Right atrium auricular region (tissue), 2 donors: ENCODE data around the gene LDLRAD3. TPM values are rescaled to one million over a fixed set of nuclear protein-coding genes. Genes with fewer than 3 reads are reported as not detected.

ENCODE experiments used
- DNase-seq: peaks from one replicate; pipeline ENCODE4 v3.0.0-alpha.2; 2019; ENCODE audit warnings: low spot score
- H3K27ac ChIP-seq, 2 donors: fragments of 200-600 bp; sonication (generic); 1 replicate in 1 of 2; 2 replicates in 1 of 2; pipeline ENCODE4 v1.5.1; 2016 to 2019
- H3K27me3 ChIP-seq, 2 donors: fragments of 200-600 bp; sonication (generic); one replicate each; pipeline versions ENCODE4 v1.5.1 to v1.6.0; 2017 to 2019
- H3K36me3 ChIP-seq: fragments of 200-600 bp; sonication (generic); one replicate; pipeline ENCODE4 v1.5.1; 2016
- H3K4me1 ChIP-seq, 2 donors: fragments of 200-600 bp; sonication (generic); one replicate each; pipeline versions ENCODE4 v1.5.1 to v1.6.0; 2017 to 2019
- H3K4me3 ChIP-seq, 2 donors: fragments of 200-600 bp; sonication (generic); 1 replicate in 1 of 2; 2 replicates in 1 of 2; pipeline ENCODE4 v1.5.1; 2017 to 2019; ENCODE audit warnings: mild to moderate bottlenecking in 1 of 2, moderate library complexity in 1 of 2
- H3K9me3 ChIP-seq, 2 donors: fragments of 200-600 bp; sonication (generic); one replicate each; pipeline ENCODE4 v1.5.1; 2019
- total RNA-seq, 2 donors: library from RNA; depleted of rRNA; stranded (reverse); fragments of >200 nt; gene quantifications; one replicate each; pipeline ENCODE4 v1.1.0, GENCODE V29; 2016
- TF ChIP-seq, protein P1 (sequence below), 2 donors: fragments of 200-600 bp; sonication (generic); IDR thresholded peaks; one replicate each; pipeline ENCODE4 v1.5.1; 2019; ENCODE audit warnings: antibody characterized with exemption in 2 of 2

Gene LDLRAD3
- total RNA-seq, 2 donors from 2014 or later: 3.6 to 7.0 TPM

DNA sequence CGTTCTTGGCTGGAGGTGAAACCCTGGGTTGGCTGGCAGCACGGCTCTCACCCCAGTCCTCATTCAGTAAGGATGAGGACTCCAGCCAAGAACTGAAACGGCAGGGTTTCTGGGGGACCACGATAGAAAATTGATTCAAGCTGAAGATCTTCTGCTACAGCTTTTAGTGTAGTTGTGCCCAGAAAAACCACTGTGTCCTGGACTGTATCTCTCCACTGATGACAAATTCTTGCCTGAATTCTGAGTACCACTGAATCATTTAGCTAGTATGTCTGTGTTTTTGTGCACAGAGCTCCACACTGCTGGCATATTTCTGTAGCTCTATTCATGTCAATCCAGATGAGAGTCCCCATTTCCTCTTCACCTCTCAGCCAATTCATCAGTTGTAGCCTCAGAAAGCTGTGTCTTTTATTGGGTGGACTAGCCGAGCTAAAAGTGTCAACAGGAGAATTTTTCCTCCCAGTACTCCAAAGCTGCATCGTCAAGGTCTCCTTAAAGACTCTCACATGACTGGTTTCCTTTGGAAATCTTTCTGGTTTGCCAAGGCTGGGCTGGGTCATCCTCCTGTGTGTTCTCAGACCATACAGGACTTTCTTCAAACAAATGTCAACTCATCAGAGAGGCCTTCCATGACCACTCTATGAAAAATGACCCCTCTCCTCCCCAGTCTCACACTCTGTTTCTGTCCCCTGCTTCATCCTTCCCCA, 144.6 kb downstream of the LDLRAD3 start:
- Histone ChIP-seq H3K27ac (peak overlapping the region in 1 of 2 donors; percentile 3), H3K4me3 (no peak overlapping the region), H3K4me1 (no peaks in the 10 kb centered on the region), H3K9me3 (peaks cover 0 to 20% of the 10 kb centered on the region in 2 donors), H3K27me3 (no peaks in the 10 kb centered on the region), H3K36me3 (no peaks in the 10 kb centered on the region)
- TF ChIP-seq, protein P1, sequence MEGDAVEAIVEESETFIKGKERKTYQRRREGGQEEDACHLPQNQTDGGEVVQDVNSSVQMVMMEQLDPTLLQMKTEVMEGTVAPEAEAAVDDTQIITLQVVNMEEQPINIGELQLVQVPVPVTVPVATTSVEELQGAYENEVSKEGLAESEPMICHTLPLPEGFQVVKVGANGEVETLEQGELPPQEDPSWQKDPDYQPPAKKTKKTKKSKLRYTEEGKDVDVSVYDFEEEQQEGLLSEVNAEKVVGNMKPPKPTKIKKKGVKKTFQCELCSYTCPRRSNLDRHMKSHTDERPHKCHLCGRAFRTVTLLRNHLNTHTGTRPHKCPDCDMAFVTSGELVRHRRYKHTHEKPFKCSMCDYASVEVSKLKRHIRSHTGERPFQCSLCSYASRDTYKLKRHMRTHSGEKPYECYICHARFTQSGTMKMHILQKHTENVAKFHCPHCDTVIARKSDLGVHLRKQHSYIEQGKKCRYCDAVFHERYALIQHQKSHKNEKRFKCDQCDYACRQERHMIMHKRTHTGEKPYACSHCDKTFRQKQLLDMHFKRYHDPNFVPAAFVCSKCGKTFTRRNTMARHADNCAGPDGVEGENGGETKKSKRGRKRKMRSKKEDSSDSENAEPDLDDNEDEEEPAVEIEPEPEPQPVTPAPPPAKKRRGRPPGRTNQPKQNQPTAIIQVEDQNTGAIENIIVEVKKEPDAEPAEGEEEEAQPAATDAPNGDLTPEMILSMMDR (IDR thresholded peaks at IDR 0.05): no peak
- no peak for DNase-seq

DNA sequence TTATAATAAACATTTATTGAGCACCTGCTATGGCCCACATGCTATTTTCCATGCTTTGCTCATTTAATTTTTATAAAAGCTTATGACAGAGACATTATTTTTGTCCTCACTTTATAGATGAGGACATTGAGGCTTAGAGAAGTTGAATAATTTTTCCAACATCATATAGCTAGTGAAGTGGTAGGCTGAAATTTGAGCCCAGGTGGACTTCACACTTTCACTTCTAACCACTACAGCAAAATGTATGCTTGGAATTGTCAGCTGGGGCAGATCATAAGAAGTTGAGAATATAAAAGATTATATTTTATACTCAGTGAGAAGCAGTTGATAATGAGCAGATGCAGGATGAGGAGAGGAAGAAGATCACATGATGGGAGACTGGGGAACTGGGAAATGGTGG, 146.1 kb downstream of the LDLRAD3 start:
- no peaks in the 10 kb centered on the region for H3K4me1 ChIP-seq
- H3K9me3 ChIP-seq: peaks cover 0 to 21% of the 10 kb centered on the region in 2 donors
- H3K27ac ChIP-seq: no peak overlapping the region
- no peaks in the 10 kb centered on the region for H3K27me3 ChIP-seq
- no peak overlapping the region for H3K4me3 ChIP-seq
- no peaks in the 10 kb centered on the region for H3K36me3 ChIP-seq
- TF ChIP-seq, protein P1 (IDR thresholded peaks at IDR 0.05): no peak
- no peak for DNase-seq

DNA sequence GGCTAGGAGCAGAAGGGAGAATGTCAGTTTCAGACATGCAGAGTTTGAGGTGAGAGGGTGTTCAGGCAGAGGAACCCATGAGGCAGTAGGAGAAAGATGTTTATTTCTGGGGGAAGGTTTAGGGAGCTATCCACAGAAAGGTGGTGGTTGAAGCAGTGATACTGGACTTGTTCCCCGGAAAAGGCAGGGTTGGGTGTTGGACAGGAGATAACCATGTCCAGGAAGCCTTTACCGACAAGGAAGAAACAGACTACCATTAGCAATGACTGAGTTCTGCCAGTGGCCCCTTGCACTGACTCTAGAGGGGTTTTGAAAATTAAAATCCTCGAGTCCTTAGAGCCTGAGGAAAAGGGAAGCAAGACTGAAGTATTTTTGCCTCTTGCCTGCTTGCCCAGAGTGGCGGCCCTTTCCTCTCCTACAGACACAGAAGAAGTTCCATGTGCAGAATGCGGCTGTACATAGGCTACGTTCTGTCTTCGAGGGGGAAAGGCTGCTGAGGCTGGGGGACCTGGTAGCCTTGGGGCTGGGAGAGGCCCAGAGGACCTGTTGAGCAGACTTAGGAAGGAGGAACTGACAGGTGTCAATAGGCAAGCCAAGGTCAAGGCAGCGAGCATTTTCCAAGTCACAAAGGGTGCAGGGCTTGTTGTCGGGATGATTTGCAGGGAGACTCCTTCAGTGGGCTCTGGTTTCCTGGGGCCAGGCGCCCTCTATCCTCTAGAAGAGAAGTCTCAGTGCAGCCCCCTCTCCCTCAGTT, 146.7 kb downstream of the LDLRAD3 start:
- DNase-seq: no peak
- H3K27me3 ChIP-seq: no peaks in the 10 kb centered on the region
- no peak overlapping the region for H3K4me3 ChIP-seq
- peaks cover 0 to 15% of the 10 kb centered on the region in 2 donors for H3K9me3 ChIP-seq
- no peak overlapping the region for H3K27ac ChIP-seq
- H3K36me3 ChIP-seq: no peaks in the 10 kb centered on the region
- TF ChIP-seq, protein P1 (IDR thresholded peaks at IDR 0.05): no peak
- no peaks in the 10 kb centered on the region for H3K4me1 ChIP-seq

DNA sequence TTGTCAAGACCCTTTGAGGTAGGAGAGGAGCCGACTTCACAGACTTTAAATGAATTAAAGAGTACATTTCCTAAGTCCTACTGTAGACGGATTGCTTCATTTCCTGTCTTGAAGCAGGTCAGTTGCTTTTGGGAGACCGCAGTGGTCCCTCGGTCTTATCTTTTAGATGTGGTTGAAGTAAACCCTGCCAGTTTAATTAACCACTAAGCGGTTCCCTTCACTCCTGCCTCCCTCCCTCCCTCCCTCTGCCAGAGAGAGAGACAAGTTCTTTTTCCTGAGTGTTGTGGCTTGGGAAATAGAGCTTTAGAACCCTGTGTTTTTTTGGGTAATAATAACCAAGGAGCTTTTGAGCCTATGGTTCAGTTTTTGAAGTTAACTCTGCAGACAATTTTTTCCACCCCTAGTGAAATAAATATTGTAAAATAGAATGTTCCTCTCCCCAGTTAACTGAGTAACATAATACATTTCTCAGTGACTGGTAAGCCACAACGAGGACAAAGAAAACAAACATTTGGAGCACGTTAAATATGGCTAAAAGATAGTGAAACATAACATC, 147.5 kb downstream of the LDLRAD3 start:
- no peaks in the 10 kb centered on the region for H3K27me3 ChIP-seq
- no peak for DNase-seq
- H3K36me3 ChIP-seq: no peaks in the 10 kb centered on the region
- no peaks in the 10 kb centered on the region for H3K4me1 ChIP-seq
- H3K9me3 ChIP-seq: peaks cover 0 to 13% of the 10 kb centered on the region in 2 donors
- no peak overlapping the region for H3K27ac ChIP-seq
- TF ChIP-seq, protein P1 (IDR thresholded peaks at IDR 0.05): no peak
- no peak overlapping the region for H3K4me3 ChIP-seq

DNA sequence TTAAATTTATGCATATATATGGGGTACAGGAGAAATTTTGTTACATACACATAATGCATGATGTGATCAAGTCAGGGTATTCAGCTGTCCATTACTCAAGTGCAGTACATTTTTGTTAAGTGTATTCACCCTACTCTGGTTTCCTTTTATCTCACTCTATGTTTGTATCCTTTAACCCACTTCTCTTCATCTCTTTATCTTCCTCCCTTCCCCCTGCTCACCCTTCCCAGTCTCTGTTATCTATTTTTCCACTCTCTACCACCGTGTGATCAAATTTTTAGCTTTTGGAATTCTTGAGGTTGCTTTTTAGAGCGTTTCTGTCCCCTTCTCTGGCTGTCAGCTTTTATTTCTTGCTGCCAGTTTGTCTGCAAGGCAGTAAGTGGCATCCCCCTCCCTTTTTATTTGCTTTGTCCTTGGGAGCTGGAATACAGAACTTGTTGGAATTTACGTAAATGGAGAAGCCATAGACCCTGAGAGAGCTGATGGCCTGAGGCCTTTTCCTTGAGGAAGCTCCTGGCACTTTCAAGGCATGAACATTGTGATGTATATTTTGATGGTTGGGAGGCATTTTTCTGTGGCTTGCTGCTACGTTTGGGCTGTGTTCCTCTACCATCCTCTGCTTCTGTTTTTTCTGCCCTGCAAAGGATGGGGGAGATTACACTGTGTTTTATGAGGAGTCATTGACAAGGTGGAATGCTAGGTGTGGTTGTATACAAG, 148.6 kb downstream of the LDLRAD3 start:
- no peak for DNase-seq
- TF ChIP-seq, protein P1 (IDR thresholded peaks at IDR 0.05): no peak
- H3K9me3 ChIP-seq: peaks cover 0 to 13% of the 10 kb centered on the region in 2 donors
- no peaks in the 10 kb centered on the region for H3K4me1 ChIP-seq
- no peak overlapping the region for H3K4me3 ChIP-seq
- no peaks in the 10 kb centered on the region for H3K36me3 ChIP-seq
- no peak overlapping the region for H3K27ac ChIP-seq
- no peaks in the 10 kb centered on the region for H3K27me3 ChIP-seq
